Right lobe of liver (tissue), 6 donors: ENCODE measurements around the gene AMZ1. TPM values are rescaled to one million over a fixed set of nuclear protein-coding genes. Genes with fewer than 3 reads are reported as not detected.
A peak's percentile ranks its signal among the peaks of the same experiment; 100 is the strongest.

Source experiments
- ATAC-seq, 4 donors: fragments of 200-7000 bp; cut with Tn5 transposase; one replicate each; pipeline ENCODE4 v1.9.1; 2020; ENCODE audit warnings: mild to moderate bottlenecking in 4 of 4, moderate library complexity in 4 of 4
- DNase-seq, 3 donors: peaks; one replicate each; pipeline ENCODE4 v3.0.0-alpha.2; 2020
- H3K27ac ChIP-seq, 3 donors: fragments of 200-600 bp; one replicate each; pipeline ENCODE4 v1.8.0; 2022
- H3K27me3 ChIP-seq, 2 donors: fragments of 200-600 bp; one replicate each; pipeline ENCODE4 v1.8.0; 2022
- H3K36me3 ChIP-seq, 4 donors: fragments of 200-600 bp; sonication (generic) in 1 of 4; one replicate each; pipeline versions ENCODE4 v1.5.1 to v1.8.0; 2017 to 2022; ENCODE audit warnings: control low read depth in 1 of 4
- H3K4me1 ChIP-seq, 4 donors: fragments of 200-600 bp; sonication (generic) in 1 of 4; one replicate each; pipeline versions ENCODE4 v1.5.1 to v1.8.0; 2017 to 2022; ENCODE audit warnings: control low read depth in 1 of 4
- H3K4me3 ChIP-seq, 3 donors: fragments of 200-600 bp; one replicate each; pipeline ENCODE4 v1.8.0; 2022
- H3K9me3 ChIP-seq, 4 donors: fragments of 200-600 bp; sonication (generic) in 1 of 4; one replicate each; pipeline versions ENCODE4 v1.5.1 to v1.8.0; 2017 to 2022; ENCODE audit warnings: control low read depth in 1 of 4
- POLR2A ChIP-seq: fragments of 450-650 bp; IDR thresholded peaks from one replicate; pipeline ENCODE4 v1.6.1; 2017; ENCODE audit warnings: antibody characterized with exemption, mild to moderate bottlenecking
- WGBS: methylation state at CpG from one replicate; pipeline ENCODE4 v1.1.6; 2018; ENCODE audit warnings: low coverage, low lambda C conversion rate; ENCODE audit not compliant: insufficient coverage; ENCODE audit errors: missing lambda C conversion rate; 5-methylcytosine and 5-hydroxymethylcytosine counted together
- intact Hi-C, 2 donors: fragments of 100-400 bp; cut with DNase I; formaldehyde crosslinking; loops; one replicate each; pipeline versions ENCODE4 v1.11.2 to v1.14.1; 2022
- total RNA-seq, 6 experiments: library from RNA; depleted of rRNA in 2 of 6; stranded (reverse); fragments of >200 nt in 2 of 6; fragmentation: NEBNext Ultra II Directional in 3 of 6; extraction: Animal tissue kit (Norgen Biotek cat#: 25700) in 3 of 6; gene quantifications; one replicate each; pipeline versions ENCODE4 v1.1.0 to v1.2.4, GENCODE V29; 2016 to 2023
- TF ChIP-seq, protein P1 (sequence below), 4 donors: fragments of 200-600 bp in 3 of 4; fragments of 450-650 bp in 1 of 4; IDR thresholded peaks; one replicate each; pipeline versions ENCODE4 v1.5.1 to v1.8.0; 2016 to 2022; ENCODE audit warnings: antibody characterized with exemption in 4 of 4, mild to moderate bottlenecking in 2 of 4
- donor health status: DM: no; HTN: yes; CAD: no.
- donor health status: DM: no; HTN: no; CAD: no.
- donor health status: DM: no; HTN: no; CAD: no.
- donor health status: DM: no; HTN: yes; CAD: no.
- donor health status: DM: no; HTN: yes; CAD: no.

Gene AMZ1
- total RNA-seq, 6 experiments from 2014 or later = 0.42 to 5.8 (median 1.4) TPM; not detected in 1

DNA sequence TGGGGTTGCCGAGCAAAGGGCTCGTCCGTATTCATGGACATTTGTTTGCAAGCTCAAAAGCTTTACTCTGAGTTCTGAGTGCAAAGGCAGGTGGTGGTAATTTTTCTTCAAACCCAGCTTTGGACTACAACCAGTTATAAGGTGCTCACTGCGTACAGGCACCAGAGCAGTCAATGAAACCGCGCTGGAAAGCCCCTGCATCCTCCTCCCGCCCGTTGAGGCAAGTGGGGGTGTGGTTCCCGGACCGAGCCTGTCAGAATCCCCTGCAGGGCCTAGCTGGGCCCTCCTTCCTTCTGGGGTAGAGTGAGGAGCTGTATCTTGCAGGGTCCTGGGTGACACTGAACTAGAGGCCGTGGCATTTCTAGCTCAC lies 22.3 kb downstream of the AMZ1 start:
- no CpG with 5 or more reads among the region's 11 CpGs for WGBS
- Histone ChIP-seq H3K27me3 (no peaks in the 10 kb centered on the region), H3K9me3 (no peaks in the 10 kb centered on the region), H3K36me3 (no peaks in the 10 kb centered on the region), H3K4me1 (no peaks in the 10 kb centered on the region), H3K27ac (no peak overlapping the region), H3K4me3 (no peak overlapping the region)
- TF ChIP-seq, protein P1, sequence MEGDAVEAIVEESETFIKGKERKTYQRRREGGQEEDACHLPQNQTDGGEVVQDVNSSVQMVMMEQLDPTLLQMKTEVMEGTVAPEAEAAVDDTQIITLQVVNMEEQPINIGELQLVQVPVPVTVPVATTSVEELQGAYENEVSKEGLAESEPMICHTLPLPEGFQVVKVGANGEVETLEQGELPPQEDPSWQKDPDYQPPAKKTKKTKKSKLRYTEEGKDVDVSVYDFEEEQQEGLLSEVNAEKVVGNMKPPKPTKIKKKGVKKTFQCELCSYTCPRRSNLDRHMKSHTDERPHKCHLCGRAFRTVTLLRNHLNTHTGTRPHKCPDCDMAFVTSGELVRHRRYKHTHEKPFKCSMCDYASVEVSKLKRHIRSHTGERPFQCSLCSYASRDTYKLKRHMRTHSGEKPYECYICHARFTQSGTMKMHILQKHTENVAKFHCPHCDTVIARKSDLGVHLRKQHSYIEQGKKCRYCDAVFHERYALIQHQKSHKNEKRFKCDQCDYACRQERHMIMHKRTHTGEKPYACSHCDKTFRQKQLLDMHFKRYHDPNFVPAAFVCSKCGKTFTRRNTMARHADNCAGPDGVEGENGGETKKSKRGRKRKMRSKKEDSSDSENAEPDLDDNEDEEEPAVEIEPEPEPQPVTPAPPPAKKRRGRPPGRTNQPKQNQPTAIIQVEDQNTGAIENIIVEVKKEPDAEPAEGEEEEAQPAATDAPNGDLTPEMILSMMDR (IDR thresholded peaks at IDR 0.05) = no peak
- TF ChIP-seq POLR2A = no peak
- intact Hi-C loops = no loop called here
- DNase-seq (no peak), ATAC-seq (no peak)

- H3K36me3 ChIP-seq = no peaks in the 10 kb centered on the region
- ATAC-seq = no peak
- no peak for TF ChIP-seq POLR2A
- TF ChIP-seq, protein P1 (IDR thresholded peaks at IDR 0.05) = no peak
- no peaks in the 10 kb centered on the region for H3K4me1 ChIP-seq
- DNase-seq = no peak
- intact Hi-C loops = no loop called here
- H3K9me3 ChIP-seq = no peaks in the 10 kb centered on the region
- H3K27ac ChIP-seq = no peak overlapping the region
- H3K27me3 ChIP-seq = no peaks in the 10 kb centered on the region
- H3K4me3 ChIP-seq = no peak overlapping the region
- WGBS = 33% methylated on average over 2 of the region's 4 CpGs
Measured at GRCh38 chr7:2710901-2711551, 23.0 kb downstream of the AMZ1 start.

GRCh38 chr7:2711895-2712675 lies 24.1 kb downstream of the AMZ1 start:
- intact Hi-C loops = no loop called here
- Histone ChIP-seq H3K36me3 (no peaks in the 10 kb centered on the region), H3K27me3 (no peaks in the 10 kb centered on the region), H3K4me1 (no peaks in the 10 kb centered on the region), H3K9me3 (no peaks in the 10 kb centered on the region), H3K4me3 (no peak overlapping the region), H3K27ac (no peak overlapping the region)
- TF ChIP-seq, protein P1 (IDR thresholded peaks at IDR 0.05) = no peak
- no peak for TF ChIP-seq POLR2A
- 93% methylated on average over 3 of the region's 25 CpGs for WGBS
- ATAC-seq (no peak), DNase-seq (no peak)

GRCh38 chr7:2713370-2713769 lies 25.4 kb downstream of the AMZ1 start:
- no peaks in the 10 kb centered on the region for H3K27me3 ChIP-seq
- 68% methylated on average over 5 of the region's 13 CpGs for WGBS
- no peak overlapping the region for H3K27ac ChIP-seq
- no peak overlapping the region for H3K4me3 ChIP-seq
- H3K9me3 ChIP-seq = no peaks in the 10 kb centered on the region
- no peak for TF ChIP-seq POLR2A
- TF ChIP-seq, protein P1 (IDR thresholded peaks at IDR 0.05) = no peak
- intact Hi-C loops = no loop called here
- no peaks in the 10 kb centered on the region for H3K4me1 ChIP-seq
- DNase-seq (no peak), ATAC-seq (peak; percentile 7 to 29 (median 22))
- H3K36me3 ChIP-seq = no peaks in the 10 kb centered on the region
